ENCODE measurements around the gene DUSP10.
A peak's percentile ranks its signal among the peaks of the same experiment; 100 is the strongest.

The DUSP10 gene

GRCh38 chr1:221729771-221730330 is 12.0 kb downstream of the DUSP10 start:
- DNase-seq (ENCODE audit: low spot score), result peak; percentile 20

- no peak for DNase-seq (ENCODE audit: low spot score)
These were observed 13.8 kb downstream of the DUSP10 start for GRCh38 chr1:221728037-221728505.

GRCh38 chr1:221727146-221728036 is 14.5 kb downstream of the DUSP10 start:
- DNase-seq (ENCODE audit: low spot score), result no peak

GRCh38 chr1:221725735-221726672 is 15.9 kb downstream of the DUSP10 start:
- DNase-seq (ENCODE audit: low spot score), result no peak

GRCh38 chr1:221724931-221725605 is 16.8 kb downstream of the DUSP10 start:
- no peak for DNase-seq (ENCODE audit: low spot score)

GRCh38 chr1:221723848-221724236 is 18.0 kb downstream of the DUSP10 start:
- no peak for DNase-seq (ENCODE audit: low spot score)

- no peak for DNase-seq (ENCODE audit: low spot score)
These were observed 18.7 kb downstream of the DUSP10 start for GRCh38 chr1:221723018-221723847.

- DNase-seq (ENCODE audit: low spot score), result no peak
These were observed 19.5 kb downstream of the DUSP10 start for GRCh38 chr1:221722254-221723017.

- DNase-seq (ENCODE audit: low spot score), result no peak
These were observed 21.3 kb downstream of the DUSP10 start for GRCh38 chr1:221720545-221720944.

GRCh38 chr1:221719987-221720386 is 21.9 kb downstream of the DUSP10 start:
- no peak for DNase-seq (ENCODE audit: low spot score)

- no peak for DNase-seq (ENCODE audit: low spot score)
These were observed 22.7 kb downstream of the DUSP10 start for GRCh38 chr1:221719278-221719597.

- no peak for DNase-seq (ENCODE audit: low spot score)
These were observed 23.3 kb downstream of the DUSP10 start for GRCh38 chr1:221718381-221719277.

GRCh38 chr1:221717485-221717853 is 24.4 kb downstream of the DUSP10 start:
- DNase-seq (ENCODE audit: low spot score), result no peak

GRCh38 chr1:221716713-221717484 is 25.0 kb downstream of the DUSP10 start:
- no peak for DNase-seq (ENCODE audit: low spot score)

- DNase-seq (ENCODE audit: low spot score), result no peak
These were observed 26.3 kb downstream of the DUSP10 start for GRCh38 chr1:221715321-221716169.

GRCh38 chr1:221714227-221715152 is 27.4 kb downstream of the DUSP10 start:
- no peak for DNase-seq (ENCODE audit: low spot score)
